Mucosa of rectum (tissue), 2 donors: ENCODE measurements around the gene KRTAP5-2.
"Not testable (repeated sequence)": the region's sequence is repeated elsewhere in the genome, so short reads cannot be mapped to it uniquely, and the experiment has no call there.

Experiments used
- H3K27ac ChIP-seq, 2 donors: one replicate each; pipeline ENCODE4 v1.7.0; 2013; ENCODE audit warnings: inconsistent platforms in 2 of 2, low read depth in 2 of 2, low read length in 2 of 2
- H3K27me3 ChIP-seq, 2 donors: one replicate each; pipeline ENCODE4 v1.7.0; 2013; ENCODE audit warnings: low read length in 2 of 2; ENCODE audit not compliant: control insufficient read depth in 2 of 2, insufficient read depth in 2 of 2
- H3K36me3 ChIP-seq, 2 donors: one replicate each; pipeline ENCODE4 v1.7.0; 2013; ENCODE audit warnings: low read length in 2 of 2; ENCODE audit not compliant: control insufficient read depth in 2 of 2, insufficient read depth in 2 of 2
- H3K4me1 ChIP-seq, 2 donors: one replicate each; pipeline ENCODE4 v1.7.0; 2013; ENCODE audit warnings: low read length in 2 of 2, mild to moderate bottlenecking in 1 of 2; ENCODE audit not compliant: control insufficient read depth in 2 of 2, insufficient read depth in 2 of 2
- H3K4me3 ChIP-seq, 2 donors: one replicate each; pipeline ENCODE4 v1.7.0; 2013; ENCODE audit warnings: low read length in 2 of 2
- H3K9ac ChIP-seq, 2 donors: one replicate each; pipeline ENCODE4 v1.7.0; 2013; ENCODE audit warnings: low read length in 2 of 2, low read depth in 1 of 2, mild to moderate bottlenecking in 1 of 2
- H3K9me3 ChIP-seq, 2 donors: one replicate each; pipeline ENCODE4 v1.7.0; 2013; ENCODE audit warnings: low read length in 2 of 2; ENCODE audit not compliant: control insufficient read depth in 2 of 2
- donor health status: healthy.
- donor health status: Normal muscosa, but diverticular disease.

The KRTAP5-2 gene

DNA sequence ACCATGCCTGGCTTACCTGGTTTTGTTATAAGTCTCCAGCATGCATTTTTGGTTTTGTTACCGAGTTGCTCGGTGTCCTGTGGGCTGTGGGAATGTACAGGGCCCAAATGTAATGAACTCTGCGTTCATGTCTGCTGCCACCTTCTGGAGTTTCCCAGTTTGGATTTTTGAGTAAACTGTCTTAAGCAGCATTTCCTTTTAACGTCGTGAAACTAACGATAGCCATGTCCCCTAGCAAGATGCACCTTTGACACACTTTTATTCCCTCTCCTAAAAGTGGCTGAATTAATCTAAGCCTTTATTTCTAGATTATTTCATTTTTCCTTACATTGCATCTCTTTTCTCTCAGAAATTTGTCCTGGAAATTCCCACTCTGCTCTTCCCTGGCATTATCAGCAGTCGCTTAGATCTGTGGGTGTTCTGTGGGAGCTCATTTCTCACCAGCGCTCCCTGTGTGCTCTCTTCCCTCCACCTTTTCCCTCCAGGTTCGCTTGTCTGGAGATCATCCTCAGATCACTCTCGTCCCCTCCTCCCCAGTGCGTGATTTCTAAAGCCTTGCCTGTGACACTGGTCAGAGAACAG lies 2.0 kb downstream of the KRTAP5-2 start:
- H3K4me3 ChIP-seq, H3K9me3 ChIP-seq, H3K27me3 ChIP-seq, H3K36me3 ChIP-seq: not testable (repeated sequence)
- peak overlapping the region in 1 of 2 donors; percentile 53 for H3K9ac ChIP-seq
- H3K27ac ChIP-seq: peak overlapping the region; percentile 7 to 36
- peaks cover 10 to 16% of the 10 kb centered on the region in 2 donors for H3K4me1 ChIP-seq

DNA sequence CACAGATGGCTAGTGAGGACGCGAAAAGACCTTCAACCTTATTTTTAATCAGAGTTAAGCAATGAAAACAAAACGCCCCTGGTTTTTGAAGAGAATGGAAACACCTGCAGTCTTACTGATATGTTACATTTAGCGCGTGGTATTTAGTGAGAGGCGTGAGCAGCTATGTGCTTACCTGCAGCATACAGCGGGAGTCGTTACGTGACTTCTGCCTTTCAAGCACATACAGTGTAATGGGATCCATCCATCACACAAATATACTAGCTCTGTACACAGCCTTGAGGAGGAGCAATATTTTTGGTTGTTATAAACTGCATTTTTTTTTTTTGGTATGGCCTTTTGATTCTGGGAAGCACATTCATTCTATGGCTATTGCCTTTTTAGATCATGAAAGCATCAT lies 5.5 kb downstream of the KRTAP5-2 start:
- peaks cover 10 to 19% of the 10 kb centered on the region in 2 donors for H3K4me1 ChIP-seq
- no peak overlapping the region for H3K27ac ChIP-seq
- no peaks in the 10 kb centered on the region for H3K9me3 ChIP-seq
- no peak overlapping the region for H3K4me3 ChIP-seq
- H3K9ac ChIP-seq: no peak overlapping the region
- no peaks in the 10 kb centered on the region for H3K36me3 ChIP-seq
- H3K27me3 ChIP-seq: no peaks in the 10 kb centered on the region

GRCh38 chr11:1589996-1590395 lies 8.1 kb downstream of the KRTAP5-2 start:
- no peak overlapping the region for H3K9ac ChIP-seq
- no peak overlapping the region for H3K27ac ChIP-seq
- no peaks in the 10 kb centered on the region for H3K9me3 ChIP-seq
- H3K36me3 ChIP-seq: no peaks in the 10 kb centered on the region
- no peaks in the 10 kb centered on the region for H3K27me3 ChIP-seq
- H3K4me3 ChIP-seq: no peak overlapping the region
- peaks cover 0 to 3% of the 10 kb centered on the region in 2 donors for H3K4me1 ChIP-seq

DNA sequence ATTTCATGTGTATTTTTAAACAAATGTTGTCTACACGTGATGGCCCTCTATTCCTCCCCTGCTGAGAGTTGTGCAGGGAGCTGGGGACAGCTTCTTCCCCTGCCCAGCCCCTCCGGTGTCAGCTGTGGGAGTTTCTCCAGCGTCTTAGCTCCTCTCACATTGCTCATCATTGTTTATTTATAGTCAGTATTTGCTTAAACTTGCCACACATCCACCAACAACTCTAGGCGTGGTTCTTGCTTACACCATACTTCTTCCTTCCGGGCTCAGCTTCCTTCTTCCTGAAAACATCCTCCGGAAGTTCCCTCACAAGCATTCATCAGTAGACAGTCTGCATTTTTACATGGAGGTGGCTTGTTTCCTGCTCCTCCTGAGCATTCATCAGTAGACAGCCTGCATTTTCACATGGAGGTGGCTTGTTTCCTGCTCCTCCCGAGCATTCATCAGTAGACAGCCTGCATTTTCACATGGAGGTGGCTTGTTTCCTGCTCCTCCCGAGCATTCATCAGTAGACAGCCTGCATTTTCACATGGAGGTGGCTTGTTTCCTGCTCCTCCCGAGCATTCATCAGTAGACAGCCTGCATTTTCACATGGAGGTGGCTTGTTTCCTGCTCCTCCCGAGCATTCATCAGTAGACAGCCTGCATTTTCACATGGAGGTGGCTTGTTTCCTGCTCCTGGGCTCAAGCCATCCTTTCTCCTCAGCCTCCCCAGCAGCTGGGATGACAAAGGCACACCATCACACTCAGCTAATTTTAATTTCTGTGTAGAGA lies 8.7 kb downstream of the KRTAP5-2 start:
- not testable (repeated sequence) for H3K9ac ChIP-seq, H3K27me3 ChIP-seq, H3K4me1 ChIP-seq, H3K4me3 ChIP-seq, H3K9me3 ChIP-seq, H3K36me3 ChIP-seq
- H3K27ac ChIP-seq: peak overlapping the region; percentile 0 to 23

- Histone ChIP-seq H3K27ac (no peak overlapping the region), H3K9me3 (no peaks in the 10 kb centered on the region), H3K9ac (no peak overlapping the region), H3K4me3 (no peak overlapping the region), H3K27me3 (no peaks in the 10 kb centered on the region), H3K36me3 (no peaks in the 10 kb centered on the region), H3K4me1 (peaks cover 0 to 3% of the 10 kb centered on the region in 2 donors)
Measured at GRCh38 chr11:1586699-1587098, 11.4 kb downstream of the KRTAP5-2 start.

DNA sequence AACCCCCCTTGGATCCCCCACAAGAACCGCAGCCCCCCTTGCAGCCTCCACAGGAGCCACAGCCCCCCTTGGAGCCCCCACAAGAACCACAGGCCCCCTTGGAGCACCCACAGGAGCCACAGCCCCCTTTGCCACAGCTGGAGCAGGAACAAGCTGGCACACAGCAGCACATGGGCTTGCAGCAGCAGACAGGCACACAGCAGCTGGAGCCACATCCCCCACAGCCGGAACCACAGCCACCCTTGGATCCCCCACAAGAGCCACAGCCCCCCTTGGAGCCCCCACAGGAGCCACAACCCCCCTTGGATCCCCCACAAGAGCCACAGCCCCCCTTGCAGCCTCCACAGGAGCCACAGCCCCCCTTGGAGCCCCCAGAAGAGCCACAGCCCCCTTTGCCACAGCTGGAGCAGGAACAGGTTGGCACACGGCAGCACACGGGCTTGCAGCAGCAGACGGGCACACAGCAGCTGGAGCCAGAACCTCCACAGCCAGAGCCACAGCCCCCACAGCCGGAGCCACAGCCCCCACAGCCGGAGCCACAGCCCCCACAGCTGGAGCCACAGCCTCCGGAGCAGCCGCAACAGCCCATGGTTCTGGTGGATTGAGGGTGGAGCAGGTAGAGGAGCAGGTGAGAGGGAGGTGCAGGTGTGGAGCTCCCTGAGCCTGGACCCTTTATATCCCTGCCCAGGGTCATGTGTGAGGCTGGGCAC lies 13.3 kb downstream of the KRTAP5-2 start, which contains the start of gene KRTAP5-1:
TSS of gene KRTAP5-1 (minus strand) at position 623 of the 710 bp plus-strand sequence. CDS start at position 589, 34 bp downstream.
- not testable (repeated sequence) for H3K9ac ChIP-seq, H3K27ac ChIP-seq, H3K4me1 ChIP-seq, H3K4me3 ChIP-seq, H3K27me3 ChIP-seq, H3K36me3 ChIP-seq, H3K9me3 ChIP-seq

DNA sequence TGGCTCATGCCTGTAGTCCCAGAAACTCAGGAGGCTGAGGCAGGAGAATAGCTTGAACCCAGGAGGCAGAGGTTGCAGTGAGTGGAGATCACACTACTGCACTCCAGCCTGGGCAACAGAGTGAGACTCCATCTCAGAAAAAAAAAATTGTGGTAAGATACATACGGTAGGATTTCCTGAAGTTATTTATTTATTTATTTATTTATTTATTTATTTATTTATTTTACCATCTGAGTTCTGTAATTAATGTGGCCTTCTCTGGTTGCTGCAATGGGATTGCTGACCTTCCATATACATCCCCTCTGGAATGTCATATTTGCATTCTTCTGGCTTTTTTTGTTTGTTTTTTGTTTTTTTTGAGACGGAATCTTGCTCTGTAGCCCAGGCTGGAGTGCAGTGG lies 15.2 kb downstream of the KRTAP5-2 start:
- not testable (repeated sequence) for H3K4me3 ChIP-seq, H3K4me1 ChIP-seq, H3K36me3 ChIP-seq, H3K27me3 ChIP-seq, H3K27ac ChIP-seq, H3K9ac ChIP-seq, H3K9me3 ChIP-seq

DNA sequence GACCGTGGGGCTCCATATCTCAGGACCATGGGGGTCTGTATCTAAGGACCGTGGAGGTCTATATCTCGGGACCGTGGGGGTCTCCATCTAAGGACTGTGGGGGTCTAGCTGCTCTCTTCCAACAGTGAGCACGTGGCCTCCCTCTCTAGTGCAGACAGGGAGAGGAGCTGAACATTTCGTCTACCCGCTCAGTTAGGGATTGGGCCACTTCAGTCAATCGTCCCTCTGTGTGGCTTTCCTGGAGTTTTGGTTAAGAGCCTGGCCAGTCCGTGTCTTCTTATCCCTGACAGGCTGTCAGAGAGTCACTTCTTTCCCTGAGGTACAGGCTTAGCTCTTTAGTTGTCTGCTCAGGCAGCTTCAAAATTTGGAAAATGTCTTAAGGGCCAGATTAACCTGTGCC lies 16.1 kb downstream of the KRTAP5-2 start:
- H3K9ac ChIP-seq: no peak overlapping the region
- no peaks in the 10 kb centered on the region for H3K36me3 ChIP-seq
- no peaks in the 10 kb centered on the region for H3K4me1 ChIP-seq
- no peak overlapping the region for H3K4me3 ChIP-seq
- no peaks in the 10 kb centered on the region for H3K9me3 ChIP-seq
- H3K27me3 ChIP-seq: no peaks in the 10 kb centered on the region
- H3K27ac ChIP-seq: no peak overlapping the region

DNA sequence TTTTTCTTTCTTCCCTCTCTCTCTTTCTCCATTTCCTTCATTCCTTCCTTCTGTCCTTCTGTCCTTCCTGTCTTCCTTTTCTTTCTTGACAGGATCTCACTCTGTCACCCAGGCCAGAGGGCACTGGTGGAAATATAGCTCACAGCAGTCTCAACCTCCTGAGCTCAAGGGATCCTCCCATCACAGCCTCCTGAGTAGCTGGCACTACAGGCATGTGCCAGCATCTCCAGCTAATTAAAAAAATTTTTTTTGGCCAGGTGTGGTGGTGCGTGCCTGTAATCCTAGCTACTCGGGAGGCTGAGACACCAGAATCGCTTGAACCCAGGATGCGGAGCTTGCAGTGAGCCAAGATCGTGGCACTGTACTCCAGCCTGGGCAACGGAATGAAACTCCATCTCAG lies 21.3 kb downstream of the KRTAP5-2 start:
- H3K36me3 ChIP-seq: no peaks in the 10 kb centered on the region
- no peak overlapping the region for H3K9ac ChIP-seq
- no peak overlapping the region for H3K27ac ChIP-seq
- no peaks in the 10 kb centered on the region for H3K9me3 ChIP-seq
- no peak overlapping the region for H3K4me3 ChIP-seq
- no peaks in the 10 kb centered on the region for H3K27me3 ChIP-seq
- peaks cover 8 to 24% of the 10 kb centered on the region in 2 donors for H3K4me1 ChIP-seq

- not testable (repeated sequence) for H3K27me3 ChIP-seq, H3K4me3 ChIP-seq, H3K36me3 ChIP-seq, H3K9me3 ChIP-seq
- H3K4me1 ChIP-seq: peaks cover 13 to 31% of the 10 kb centered on the region in 2 donors
- H3K9ac ChIP-seq: peak overlapping the region in 1 of 2 donors; percentile 95
- peak overlapping the region; percentile 38 to 97 for H3K27ac ChIP-seq
Measured at GRCh38 chr11:1575756-1576155, 22.3 kb downstream of the KRTAP5-2 start.
